Aorta (tissue), 5 donors: ENCODE data around the gene SRSF2. TPM values are rescaled to one million over a fixed set of nuclear protein-coding genes. Genes with fewer than 3 reads are reported as not detected.

Experiments used
- ATAC-seq: fragments of 200-7000 bp; cut with Tn5 transposase; one replicate; pipeline ENCODE4 v1.9.1; 2022; ENCODE audit warnings: moderate library complexity; ENCODE audit not compliant: low FRiP score
- DNase-seq, 2 donors: peaks; one replicate each; pipeline ENCODE4 v3.0.0-alpha.2; 2020
- H3K27ac ChIP-seq, 2 donors: one replicate each; pipeline ENCODE4 v1.5.1; 2013; ENCODE audit warnings: low read length in 2 of 2, mild to moderate bottlenecking in 2 of 2, moderate library complexity in 2 of 2, control low read depth in 1 of 2, inconsistent platforms in 1 of 2, low read depth in 1 of 2
- H3K27me3 ChIP-seq, 2 donors: one replicate each; pipeline ENCODE4 v1.6.1; 2013; ENCODE audit warnings: control low read depth in 1 of 2, low read length in 1 of 2, mild to moderate bottlenecking in 1 of 2, moderate library complexity in 1 of 2; ENCODE audit not compliant: insufficient read depth in 2 of 2, control insufficient read depth in 1 of 2
- H3K36me3 ChIP-seq, 2 donors: one replicate each; pipeline ENCODE4 v1.6.1; 2013; ENCODE audit warnings: control low read depth in 1 of 2, low read length in 1 of 2, mild to moderate bottlenecking in 1 of 2; ENCODE audit not compliant: insufficient read depth in 2 of 2, control insufficient read depth in 1 of 2
- H3K4me1 ChIP-seq, 2 donors: one replicate each; pipeline ENCODE4 v1.6.1; 2013; ENCODE audit warnings: low read length in 2 of 2, control low read depth in 1 of 2, mild to moderate bottlenecking in 1 of 2, moderate library complexity in 1 of 2; ENCODE audit not compliant: insufficient read depth in 2 of 2, control insufficient read depth in 1 of 2
- H3K4me3 ChIP-seq, 2 donors: one replicate each; pipeline ENCODE4 v1.5.1; 2013; ENCODE audit warnings: low read length in 2 of 2, control low read depth in 1 of 2, mild to moderate bottlenecking in 1 of 2
- H3K9me3 ChIP-seq: one replicate; pipeline ENCODE4 v1.6.1; 2013; ENCODE audit warnings: mild to moderate bottlenecking, low read length; ENCODE audit not compliant: control insufficient read depth
- WGBS, 2 donors: extraction: QIAGEN DNeasy Blood & Tissue Kit; methylation state at CpG; one replicate each; pipeline ENCODE4 v1.1.7; 2013; 5-methylcytosine and 5-hydroxymethylcytosine counted together
- intact Hi-C, 2 donors: fragments of 100-400 bp; cut with DNase I; formaldehyde crosslinking; loops; one replicate each; pipeline versions ENCODE4 v1.14.2 to v1.15.0; 2022
- long read RNA-seq, 2 donors: library from polyadenylated mRNA; unstranded; transcript quantifications; one replicate each; pipeline ENCODE4 v2.0.0, GENCODE V29; 2020 to 2021
- polyA plus RNA-seq, 2 donors: library from polyadenylated mRNA; stranded (reverse); fragments of 200-250 nt; gene quantifications; one replicate each; pipeline ENCODE4 v1.2.3, GENCODE V29; 2013
- total RNA-seq, 2 donors: library from RNA; stranded (reverse); fragmentation: NEBNext Ultra II Directional; extraction: Animal tissue kit (Norgen Biotek cat#: 25700); gene quantifications; one replicate each; pipeline ENCODE4 v1.2.1, GENCODE V29; 2021
- donor health status: healthy with polysubstance abuse.
- donor health status: Bipolar disorder and iron deficiency.
- donor health status: DM: no; HTN: no; CAD: no.
- donor health status: DM: no; HTN: no; CAD: no.
- donor health status: DM: yes; HTN: yes; CAD: no.

SRSF2 gene, protein sequence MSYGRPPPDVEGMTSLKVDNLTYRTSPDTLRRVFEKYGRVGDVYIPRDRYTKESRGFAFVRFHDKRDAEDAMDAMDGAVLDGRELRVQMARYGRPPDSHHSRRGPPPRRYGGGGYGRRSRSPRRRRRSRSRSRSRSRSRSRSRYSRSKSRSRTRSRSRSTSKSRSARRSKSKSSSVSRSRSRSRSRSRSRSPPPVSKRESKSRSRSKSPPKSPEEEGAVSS
- 100 to 1,000 TPM; 133 to 134 TPM for total RNA-seq
- 100 to 1,000 TPM in 1 of 2 donors, 10 to 100 TPM in 1; 64.4 to 152 TPM for polyA plus RNA-seq
- long read RNA-seq, donor 1, transcript SRSF2-202 (3 exons, 1,927 nt) = major isoform, 309 of 405 reads
- long read RNA-seq, donor 1, transcript SRSF2-208 (4 exons, 1,359 nt) = minor isoform, 5 of 405 reads
- long read RNA-seq, donor 1, transcript SRSF2-203 (2 exons, 2,885 nt) = minor isoform, 24 of 405 reads
- long read RNA-seq, donor 1, partial matches to known transcripts = 53 of 405 reads
- long read RNA-seq, donor 1, other reads (novel, unspliced or antisense) = 7 of 405 reads
- long read RNA-seq, donor 2, transcript SRSF2-203 (2 exons, 2,885 nt) = minor isoform, 9 of 57 reads
- long read RNA-seq, donor 2, transcript SRSF2-202 (3 exons, 1,927 nt) = major isoform, 27 of 57 reads
- long read RNA-seq, donor 2, partial matches to known transcripts = 8 of 57 reads
- long read RNA-seq, donor 2, other reads (novel, unspliced or antisense) = 5 of 57 reads

- H3K27me3 ChIP-seq = peaks cover 0 to 2% of the 10 kb centered on the region in 2 donors
- 0% methylated on average over 39 to 60 of the region's 60 CpGs for WGBS, 2 donors
- H3K27ac ChIP-seq = peak within 1 kb of the TSS; percentile 78 to 99
- H3K4me3 ChIP-seq = peak within 1 kb of the TSS; percentile 52 to 87
- intact Hi-C loops = no loop called here
- H3K9me3 ChIP-seq = no peaks in the 10 kb centered on the region
- DNase-seq = peak; percentile 98 to 99
- H3K4me1 ChIP-seq = peaks cover 0 to 3% of the 10 kb centered on the region in 2 donors
- H3K36me3 ChIP-seq = peaks cover 3 to 4% of the 10 kb centered on the region in 2 donors
- peak; percentile 97 for ATAC-seq
These were observed at the start of gene SRSF2 for GRCh38 chr17:76737082-76737675. Gene SRSF2 (minus strand): TSS chr17:76737331. CDS start chr17:76737160, 171 bp downstream.

DNA sequence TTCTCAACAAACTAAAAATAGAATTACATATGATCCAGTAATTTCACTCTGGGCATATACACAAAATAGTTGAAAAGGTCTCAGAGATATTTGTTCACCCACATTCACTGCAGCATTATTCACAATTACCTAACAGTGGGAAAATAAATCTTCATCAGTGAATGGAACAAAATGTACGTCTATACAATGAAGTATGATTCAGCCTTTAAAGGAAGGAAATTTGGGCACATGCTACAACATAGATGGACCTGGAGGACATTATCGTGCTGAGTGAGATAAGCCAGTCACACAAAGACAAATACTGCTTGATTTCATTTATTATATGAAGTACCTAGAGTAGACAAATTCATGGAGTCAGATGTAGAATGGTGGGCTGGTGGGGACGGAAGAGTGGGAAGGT, 47.8 kb upstream of the SRSF2 start:
- 69 to 70% methylated on average over 3 of the region's 3 CpGs for WGBS, 2 donors
- Histone ChIP-seq H3K36me3 (no peaks in the 10 kb centered on the region), H3K4me1 (no peaks in the 10 kb centered on the region), H3K27ac (no peak overlapping the region), H3K27me3 (no peaks in the 10 kb centered on the region), H3K4me3 (no peak overlapping the region), H3K9me3 (no peaks in the 10 kb centered on the region)
- ATAC-seq (no peak), DNase-seq (no peak)
- intact Hi-C loops = no loop called here

GRCh38 chr17:76783146-76783545, 46.0 kb upstream of the SRSF2 start:
- intact Hi-C loops = no loop called here
- no peaks in the 10 kb centered on the region for H3K4me1 ChIP-seq
- H3K9me3 ChIP-seq = no peaks in the 10 kb centered on the region
- ATAC-seq (no peak), DNase-seq (no peak)
- 77 to 80% methylated on average over 5 of the region's 5 CpGs for WGBS, 2 donors
- no peaks in the 10 kb centered on the region for H3K27me3 ChIP-seq
- H3K27ac ChIP-seq = no peak overlapping the region
- H3K36me3 ChIP-seq = no peaks in the 10 kb centered on the region
- H3K4me3 ChIP-seq = no peak overlapping the region

DNA sequence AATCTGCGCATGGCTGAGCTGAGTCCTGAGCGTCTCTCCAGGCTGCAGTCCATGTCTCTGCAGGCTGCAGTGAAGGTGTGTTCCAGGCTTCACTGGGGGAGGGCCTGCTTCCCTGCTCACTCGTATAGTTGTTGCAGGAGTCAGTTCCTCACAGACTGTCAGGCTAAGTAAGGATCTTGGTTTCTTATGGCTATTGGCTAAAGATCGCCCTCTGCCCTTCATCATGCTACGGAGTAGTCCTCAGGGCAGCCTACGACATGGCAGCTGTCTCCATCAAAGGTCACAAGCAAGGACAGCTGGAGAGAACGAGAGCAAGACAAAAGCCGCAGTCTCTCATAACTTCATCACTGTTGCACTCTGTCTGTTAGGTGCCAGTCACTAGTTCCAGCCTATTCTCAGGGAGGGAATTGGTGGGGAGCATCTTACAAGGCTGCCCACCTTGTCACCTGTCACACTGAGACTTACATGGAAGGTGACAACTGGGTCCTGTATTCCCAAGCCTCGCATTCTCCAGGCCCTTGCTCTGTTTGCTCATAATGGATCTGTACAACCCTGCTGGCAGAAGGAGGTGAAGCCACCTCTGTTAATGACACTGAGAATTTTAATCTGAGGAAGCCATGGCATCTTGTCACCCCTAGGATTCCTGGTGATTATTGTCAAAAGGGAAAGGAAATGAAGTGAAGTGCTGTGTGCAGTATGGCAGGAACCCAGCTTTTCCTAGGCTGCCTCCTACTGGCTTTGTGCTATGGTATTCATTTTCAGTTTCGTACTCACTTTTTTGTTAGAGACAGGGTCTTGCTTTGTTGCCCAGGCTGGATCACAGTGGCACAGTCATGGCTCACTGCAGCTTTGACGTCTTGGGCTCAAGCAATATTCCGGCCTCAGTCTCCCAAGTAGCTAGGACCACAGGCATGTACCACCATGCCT, 44.2 kb upstream of the SRSF2 start:
- peaks cover 0 to 3% of the 10 kb centered on the region in 2 donors for H3K36me3 ChIP-seq
- no peak for ATAC-seq
- WGBS, 2 donors = 87% methylated on average over 12 of the region's 12 CpGs

GRCh38 chr17:76775021-76775600, 38.0 kb upstream of the SRSF2 start:
- Histone ChIP-seq H3K9me3 (no peaks in the 10 kb centered on the region), H3K27ac (no peak overlapping the region), H3K4me1 (no peaks in the 10 kb centered on the region), H3K36me3 (peaks cover 6 to 8% of the 10 kb centered on the region in 2 donors), H3K4me3 (no peak overlapping the region), H3K27me3 (no peaks in the 10 kb centered on the region)
- DNase-seq = peak in 1 of 2 donors; percentile 2
- 91% methylated on average over 10 of the region's 10 CpGs for WGBS, 2 donors
- ATAC-seq = no peak
- intact Hi-C loops = no loop called here

More for the DNA sequence above, 44.2 kb upstream of the SRSF2 start:
- no peaks in the 10 kb centered on the region for H3K4me1 ChIP-seq
- no peaks in the 10 kb centered on the region for H3K9me3 ChIP-seq
- no peaks in the 10 kb centered on the region for H3K27me3 ChIP-seq
- no peak overlapping the region for H3K27ac ChIP-seq
- no peak overlapping the region for H3K4me3 ChIP-seq
- intact Hi-C loops = no loop called here
- DNase-seq = peak in 1 of 2 donors; percentile 31

GRCh38 chr17:76772842-76773525, 35.9 kb upstream of the SRSF2 start:
- H3K27me3 ChIP-seq = no peaks in the 10 kb centered on the region
- WGBS, 2 donors = 70 to 73% methylated on average over 6 of the region's 6 CpGs
- H3K4me3 ChIP-seq = no peak overlapping the region
- intact Hi-C loops = no loop called here
- ATAC-seq (no peak), DNase-seq (peak in 1 of 2 donors; percentile 54)
- H3K9me3 ChIP-seq = no peaks in the 10 kb centered on the region
- H3K27ac ChIP-seq = no peak overlapping the region
- no peaks in the 10 kb centered on the region for H3K4me1 ChIP-seq
- H3K36me3 ChIP-seq = peaks cover 8 to 14% of the 10 kb centered on the region in 2 donors

DNA sequence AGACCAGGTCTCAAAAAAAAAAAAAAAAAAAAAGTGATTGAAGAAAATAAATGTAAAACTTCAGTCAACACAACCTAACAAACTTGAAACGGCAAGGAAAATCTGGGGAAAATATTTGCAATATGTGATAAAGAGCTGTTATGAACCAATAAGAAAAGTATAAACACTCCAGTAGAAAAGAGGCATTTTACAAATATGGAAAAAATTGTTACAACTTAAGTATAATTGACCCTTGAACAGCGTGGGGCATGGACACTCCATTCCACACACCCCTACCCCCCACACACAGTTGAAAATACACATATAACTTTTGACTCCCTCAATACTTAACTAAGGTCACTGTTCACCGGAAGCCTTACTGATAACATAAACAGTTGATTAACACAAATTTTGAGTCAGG, 21.4 kb upstream of the SRSF2 start:
- Histone ChIP-seq H3K27me3 (no peaks in the 10 kb centered on the region), H3K4me3 (no peak overlapping the region), H3K4me1 (no peaks in the 10 kb centered on the region), H3K36me3 (peaks cover 0 to 4% of the 10 kb centered on the region in 2 donors), H3K9me3 (no peaks in the 10 kb centered on the region), H3K27ac (no peak overlapping the region)
- DNase-seq (no peak), ATAC-seq (no peak)
- intact Hi-C loops = no loop called here
- WGBS, 2 donors = 95 to 96% methylated on average over 3 of the region's 3 CpGs
